ENCODE data around the gene SYTL2.

The SYTL2 gene

GRCh38 chr11:85815186-85815931 lies 4.4 kb upstream of the SYTL2 start:
- Histone ChIP-seq H3K4me2 (ENCODE audit: low read depth, low read length, poor library complexity, severe bottlenecking) (no peak overlapping the region), H3K9ac (ENCODE audit: low read depth, low read length, poor library complexity, severe bottlenecking) (no peak overlapping the region), H3K36me3 (ENCODE audit: insufficient read depth, low read length) (no peaks in the 10 kb centered on the region), H3K79me2 (ENCODE audit: insufficient read depth, low read length) (no peaks in the 10 kb centered on the region), H2AFZ (ENCODE audit: low read length) (no peak overlapping the region), H3K27me3 (ENCODE audit: insufficient read depth, low read length, poor library complexity, severe bottlenecking) (peaks cover 6% of the 10 kb centered on the region), H3K4me1 (ENCODE audit: insufficient read depth, low read length, poor library complexity, severe bottlenecking) (peaks cover 2% of the 10 kb centered on the region), H3K4me3 (ENCODE audit: low read length, poor library complexity, severe bottlenecking) (no peak overlapping the region), H3K9me3 (ENCODE audit: insufficient read depth, low read depth, low read length) (no peaks in the 10 kb centered on the region), H3F3A (ENCODE audit: low read depth) (no peaks in the 10 kb centered on the region), H3K9me2 (replicated peaks; ENCODE audit: low read depth, low read length) (no peaks in the 10 kb centered on the region), H4K20me1 (ENCODE audit: insufficient read depth, low read length, poor library complexity, severe bottlenecking) (no peaks in the 10 kb centered on the region)
- no peak for TF ChIP-seq CTCF (conservative IDR thresholded peaks at IDR 0.05; ENCODE audit: low read length)
- no peak for TF ChIP-seq EZH2phosphoT487 (IDR thresholded peaks at IDR 0.05; ENCODE audit: borderline replicate concordance)

- Histone ChIP-seq H3K4me2 (ENCODE audit: low read depth, low read length, poor library complexity, severe bottlenecking) (no peak overlapping the region), H3K36me3 (ENCODE audit: insufficient read depth, low read length) (no peaks in the 10 kb centered on the region), H3K9me2 (replicated peaks; ENCODE audit: low read depth, low read length) (no peaks in the 10 kb centered on the region)
Measured at GRCh38 chr11:85813721-85814120, 2.8 kb upstream of the SYTL2 start.

GRCh38 chr11:85811624-85812023 lies 683 bp upstream of the SYTL2 start:
- no peaks in the 10 kb centered on the region for H3K9me2 ChIP-seq (replicated peaks; ENCODE audit: low read depth, low read length)
- no peak for TF ChIP-seq EZH2phosphoT487 (IDR thresholded peaks at IDR 0.05; ENCODE audit: borderline replicate concordance)
- peaks cover 13% of the 10 kb centered on the region for H3K4me1 ChIP-seq (ENCODE audit: insufficient read depth, low read length, poor library complexity, severe bottlenecking)
- no peak overlapping the region for H3K9ac ChIP-seq (ENCODE audit: low read depth, low read length, poor library complexity, severe bottlenecking)
- H3K36me3 ChIP-seq (ENCODE audit: insufficient read depth, low read length), result no peaks in the 10 kb centered on the region
- peaks cover 4% of the 10 kb centered on the region for H3K27me3 ChIP-seq (ENCODE audit: insufficient read depth, low read length, poor library complexity, severe bottlenecking)
- H3K9me3 ChIP-seq (ENCODE audit: insufficient read depth, low read depth, low read length), result no peaks in the 10 kb centered on the region
- H3K4me2 ChIP-seq (ENCODE audit: low read depth, low read length, poor library complexity, severe bottlenecking), result no peak overlapping the region
- no peak overlapping the region for H3K4me3 ChIP-seq (ENCODE audit: low read length, poor library complexity, severe bottlenecking)
- no peaks in the 10 kb centered on the region for H3F3A ChIP-seq (ENCODE audit: low read depth)
- H4K20me1 ChIP-seq (ENCODE audit: insufficient read depth, low read length, poor library complexity, severe bottlenecking), result no peaks in the 10 kb centered on the region
- H2AFZ ChIP-seq (ENCODE audit: low read length), result no peak overlapping the region
- H3K79me2 ChIP-seq (ENCODE audit: insufficient read depth, low read length), result no peaks in the 10 kb centered on the region

More at GRCh38 chr11:85813721-85814120, 2.8 kb upstream of the SYTL2 start:
- H3K4me1 ChIP-seq (ENCODE audit: insufficient read depth, low read length, poor library complexity, severe bottlenecking), result peaks cover 13% of the 10 kb centered on the region
- TF ChIP-seq CTCF (conservative IDR thresholded peaks at IDR 0.05; ENCODE audit: low read length) (no peak), EZH2phosphoT487 (IDR thresholded peaks at IDR 0.05; ENCODE audit: borderline replicate concordance) (no peak)
- H3K4me3 ChIP-seq (ENCODE audit: low read length, poor library complexity, severe bottlenecking), result no peak overlapping the region
- no peak overlapping the region for H3K9ac ChIP-seq (ENCODE audit: low read depth, low read length, poor library complexity, severe bottlenecking)
- H3F3A ChIP-seq (ENCODE audit: low read depth), result no peaks in the 10 kb centered on the region
- no peak overlapping the region for H2AFZ ChIP-seq (ENCODE audit: low read length)
- H3K79me2 ChIP-seq (ENCODE audit: insufficient read depth, low read length), result no peaks in the 10 kb centered on the region
- peaks cover 4% of the 10 kb centered on the region for H3K27me3 ChIP-seq (ENCODE audit: insufficient read depth, low read length, poor library complexity, severe bottlenecking)
- no peaks in the 10 kb centered on the region for H4K20me1 ChIP-seq (ENCODE audit: insufficient read depth, low read length, poor library complexity, severe bottlenecking)
- no peaks in the 10 kb centered on the region for H3K9me3 ChIP-seq (ENCODE audit: insufficient read depth, low read depth, low read length)

GRCh38 chr11:85810521-85810870 lies 445 bp downstream of the SYTL2 start:
- Histone ChIP-seq H3K27me3 (ENCODE audit: insufficient read depth, low read length, poor library complexity, severe bottlenecking) (no peaks in the 10 kb centered on the region), H3F3A (ENCODE audit: low read depth) (no peaks in the 10 kb centered on the region), H4K20me1 (ENCODE audit: insufficient read depth, low read length, poor library complexity, severe bottlenecking) (no peaks in the 10 kb centered on the region), H3K79me2 (ENCODE audit: insufficient read depth, low read length) (no peaks in the 10 kb centered on the region), H3K9ac (ENCODE audit: low read depth, low read length, poor library complexity, severe bottlenecking) (no peak overlapping the region), H3K4me2 (ENCODE audit: low read depth, low read length, poor library complexity, severe bottlenecking) (peak overlapping the region; percentile 35), H3K4me3 (ENCODE audit: low read length, poor library complexity, severe bottlenecking) (no peak overlapping the region), H3K36me3 (ENCODE audit: insufficient read depth, low read length) (no peaks in the 10 kb centered on the region), H2AFZ (ENCODE audit: low read length) (no peak overlapping the region; the same call in 1 of the 2 replicates), H3K4me1 (ENCODE audit: insufficient read depth, low read length, poor library complexity, severe bottlenecking) (peaks cover 13% of the 10 kb centered on the region), H3K9me2 (replicated peaks; ENCODE audit: low read depth, low read length) (no peaks in the 10 kb centered on the region), H3K9me3 (ENCODE audit: insufficient read depth, low read depth, low read length) (no peaks in the 10 kb centered on the region)
- TF ChIP-seq EZH2phosphoT487 (IDR thresholded peaks at IDR 0.05; ENCODE audit: borderline replicate concordance) (no peak), CTCF (conservative IDR thresholded peaks at IDR 0.05; ENCODE audit: low read length) (no peak)
